Measurements from ENCODE around the gene POLE.

GRCh38 chr12:132711080-132711843 is 24.1 kb upstream of the POLE start:
- peak in 1 of 6 experiments; percentile 5 for TF ChIP-seq CTCF (IDR thresholded peaks at IDR 0.05)
- TF ChIP-seq POLR2A (IDR thresholded peaks at IDR 0.05), result no peak

Measured in thyroid gland (tissue), 4 donors.